ENCODE measurements around the gene LGR6. TPM values are rescaled to one million over a fixed set of nuclear protein-coding genes. Genes with fewer than 3 reads are reported as not detected.
"Not testable (repeated sequence)": the region's sequence is repeated elsewhere in the genome, so short reads cannot be mapped to it uniquely, and the experiment has no call there.

Gene LGR6
- polyA plus RNA-seq, 3 donors, result not detected

DNA sequence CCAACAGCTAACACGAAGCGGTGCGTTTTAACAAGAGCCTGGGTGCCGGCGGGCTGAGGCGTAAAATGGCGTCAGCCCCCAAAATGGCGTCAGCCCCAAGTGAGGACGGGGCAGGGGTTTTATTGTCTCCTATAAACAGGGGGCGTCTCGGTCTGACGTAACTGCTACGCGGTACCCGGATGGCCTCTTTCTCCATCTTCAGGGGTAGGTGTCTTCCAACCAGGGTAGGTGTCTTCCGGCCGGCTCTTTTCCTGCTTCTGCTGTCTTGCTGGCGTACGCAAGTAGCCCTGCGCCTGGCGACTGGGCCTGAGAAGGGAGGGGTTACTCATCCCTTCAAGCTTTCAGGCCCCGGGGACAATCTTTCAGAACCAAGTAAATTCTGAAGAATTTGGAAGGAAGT lies 45.3 kb downstream of the LGR6 start:
- H3K36me3 ChIP-seq (replicated peaks in 1 of 2; ENCODE audit: control insufficient read depth in 1 of 2, insufficient read depth in 2 of 2, low read length in 2 of 2), result no peaks in the 10 kb centered on the region
- H3K4me2 ChIP-seq (replicated peaks; ENCODE audit: extremely low read depth, low read length, poor library complexity, severe bottlenecking), result no peak overlapping the region
- H3K9ac ChIP-seq (ENCODE audit: insufficient read depth, low read length, poor library complexity, severe bottlenecking), result no peak overlapping the region
- TF ChIP-seq, protein P1, sequence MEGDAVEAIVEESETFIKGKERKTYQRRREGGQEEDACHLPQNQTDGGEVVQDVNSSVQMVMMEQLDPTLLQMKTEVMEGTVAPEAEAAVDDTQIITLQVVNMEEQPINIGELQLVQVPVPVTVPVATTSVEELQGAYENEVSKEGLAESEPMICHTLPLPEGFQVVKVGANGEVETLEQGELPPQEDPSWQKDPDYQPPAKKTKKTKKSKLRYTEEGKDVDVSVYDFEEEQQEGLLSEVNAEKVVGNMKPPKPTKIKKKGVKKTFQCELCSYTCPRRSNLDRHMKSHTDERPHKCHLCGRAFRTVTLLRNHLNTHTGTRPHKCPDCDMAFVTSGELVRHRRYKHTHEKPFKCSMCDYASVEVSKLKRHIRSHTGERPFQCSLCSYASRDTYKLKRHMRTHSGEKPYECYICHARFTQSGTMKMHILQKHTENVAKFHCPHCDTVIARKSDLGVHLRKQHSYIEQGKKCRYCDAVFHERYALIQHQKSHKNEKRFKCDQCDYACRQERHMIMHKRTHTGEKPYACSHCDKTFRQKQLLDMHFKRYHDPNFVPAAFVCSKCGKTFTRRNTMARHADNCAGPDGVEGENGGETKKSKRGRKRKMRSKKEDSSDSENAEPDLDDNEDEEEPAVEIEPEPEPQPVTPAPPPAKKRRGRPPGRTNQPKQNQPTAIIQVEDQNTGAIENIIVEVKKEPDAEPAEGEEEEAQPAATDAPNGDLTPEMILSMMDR (IDR thresholded peaks at IDR 0.05), result no peak
- intact Hi-C loops (cut with micrococcal nuclease), result no loop called here
- no peaks in the 10 kb centered on the region for H3K9me3 ChIP-seq (replicated peaks in 1 of 2; ENCODE audit: control insufficient read depth in 1 of 2, insufficient read depth in 1 of 2, low read length in 2 of 2)
- Mint-ChIP-seq H3K4me1 (peaks cover 10% of the 10 kb centered on the region), H3K27ac (no peak overlapping the region), H3K36me3 (no peaks in the 10 kb centered on the region), H3K27me3 (ENCODE audit: low read depth in 3 of 3) (peaks cover 6 to 31% (median 24%) of the 10 kb centered on the region in 3 donors), H3K9me3 (no peaks in the 10 kb centered on the region), H3K4me3 (no peak overlapping the region)
- no peak for DNase-seq
- no peak overlapping the region for H3K27ac ChIP-seq (ENCODE audit: low read depth in 1 of 2, low read length in 2 of 2)
- H3K79me2 ChIP-seq (ENCODE audit: insufficient read depth, low read length), result no peaks in the 10 kb centered on the region
- no peak overlapping the region for H3K4me3 ChIP-seq (replicated peaks in 1 of 3; ENCODE audit: low read depth in 2 of 3, low read length in 3 of 3)
- H3K4me1 ChIP-seq (ENCODE audit: control insufficient read depth in 1 of 2, insufficient read depth in 2 of 2, low read length in 2 of 2), result peaks cover 0 to 8% of the 10 kb centered on the region in 2 donors
- no peaks in the 10 kb centered on the region for H4K20me1 ChIP-seq (ENCODE audit: insufficient read depth, low read length)
- WGBS (ENCODE audit: insufficient coverage), result 90% methylated on average over 15 of the region's 22 CpGs
- no peak overlapping the region for H2AFZ ChIP-seq (ENCODE audit: insufficient read depth, low read depth, low read length, poor library complexity, severe bottlenecking)
- peaks cover 0 to 8% of the 10 kb centered on the region in 2 donors for H3K27me3 ChIP-seq (ENCODE audit: control insufficient read depth in 2 of 2, insufficient read depth in 2 of 2, low read length in 2 of 2)

DNA sequence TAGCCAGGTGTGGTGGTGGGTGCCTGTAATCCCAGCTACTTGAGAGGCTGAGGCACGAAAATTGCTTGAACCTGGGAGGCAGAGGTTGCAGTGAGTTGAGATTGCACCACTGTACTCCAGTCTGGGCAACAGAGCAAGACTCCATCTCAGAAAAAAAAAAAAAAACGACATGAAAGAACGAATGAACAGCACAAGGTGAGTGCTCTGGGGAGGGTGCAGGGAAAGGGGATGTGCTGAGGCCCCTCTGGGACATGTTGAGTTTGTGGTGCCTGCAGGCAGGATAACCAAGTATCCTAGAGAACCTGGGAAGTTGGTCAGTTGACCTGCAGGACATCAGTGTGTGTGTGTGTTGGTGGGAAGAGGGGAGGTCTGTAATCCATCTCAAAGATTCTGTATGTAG lies 46.6 kb downstream of the LGR6 start:
- DNase-seq; H3K9me3 Mint-ChIP-seq; H3K79me2 ChIP-seq (ENCODE audit: insufficient read depth, low read length); H3K4me3 Mint-ChIP-seq; H3K27me3 ChIP-seq (ENCODE audit: control insufficient read depth in 2 of 2, insufficient read depth in 2 of 2, low read length in 2 of 2); H3K27ac Mint-ChIP-seq; H4K20me1 ChIP-seq (ENCODE audit: insufficient read depth, low read length); H3K9ac ChIP-seq (ENCODE audit: insufficient read depth, low read length, poor library complexity, severe bottlenecking); H2AFZ ChIP-seq (ENCODE audit: insufficient read depth, low read depth, low read length, poor library complexity, severe bottlenecking); H3K4me2 ChIP-seq (replicated peaks; ENCODE audit: extremely low read depth, low read length, poor library complexity, severe bottlenecking); H3K9me3 ChIP-seq (replicated peaks in 1 of 2; ENCODE audit: control insufficient read depth in 1 of 2, insufficient read depth in 1 of 2, low read length in 2 of 2); H3K4me3 ChIP-seq (replicated peaks in 1 of 3; ENCODE audit: low read depth in 2 of 3, low read length in 3 of 3); H3K36me3 Mint-ChIP-seq; H3K4me1 ChIP-seq (ENCODE audit: control insufficient read depth in 1 of 2, insufficient read depth in 2 of 2, low read length in 2 of 2); intact Hi-C loops (cut with micrococcal nuclease); H3K36me3 ChIP-seq (replicated peaks in 1 of 2; ENCODE audit: control insufficient read depth in 1 of 2, insufficient read depth in 2 of 2, low read length in 2 of 2); H3K27ac ChIP-seq (ENCODE audit: low read depth in 1 of 2, low read length in 2 of 2); H3K4me1 Mint-ChIP-seq: not testable (repeated sequence)
- WGBS (ENCODE audit: insufficient coverage), result 92% methylated on average over 2 of the region's 3 CpGs
- H3K27me3 Mint-ChIP-seq (ENCODE audit: low read depth in 3 of 3), result peaks cover 6 to 27% (median 24%) of the 10 kb centered on the region in 3 donors
